Kidney capillary endothelial cell (primary cell): ENCODE results near the gene ZMYND8.
"Not testable (repeated sequence)": the region's sequence is repeated elsewhere in the genome, so short reads cannot be mapped to it uniquely, and the experiment has no call there.

Experiments
- DNase-seq: peaks from one replicate; pipeline ENCODE4 v3.0.0-alpha.2; 2018; ENCODE audit warnings: low spot score

ZMYND8 gene

DNA sequence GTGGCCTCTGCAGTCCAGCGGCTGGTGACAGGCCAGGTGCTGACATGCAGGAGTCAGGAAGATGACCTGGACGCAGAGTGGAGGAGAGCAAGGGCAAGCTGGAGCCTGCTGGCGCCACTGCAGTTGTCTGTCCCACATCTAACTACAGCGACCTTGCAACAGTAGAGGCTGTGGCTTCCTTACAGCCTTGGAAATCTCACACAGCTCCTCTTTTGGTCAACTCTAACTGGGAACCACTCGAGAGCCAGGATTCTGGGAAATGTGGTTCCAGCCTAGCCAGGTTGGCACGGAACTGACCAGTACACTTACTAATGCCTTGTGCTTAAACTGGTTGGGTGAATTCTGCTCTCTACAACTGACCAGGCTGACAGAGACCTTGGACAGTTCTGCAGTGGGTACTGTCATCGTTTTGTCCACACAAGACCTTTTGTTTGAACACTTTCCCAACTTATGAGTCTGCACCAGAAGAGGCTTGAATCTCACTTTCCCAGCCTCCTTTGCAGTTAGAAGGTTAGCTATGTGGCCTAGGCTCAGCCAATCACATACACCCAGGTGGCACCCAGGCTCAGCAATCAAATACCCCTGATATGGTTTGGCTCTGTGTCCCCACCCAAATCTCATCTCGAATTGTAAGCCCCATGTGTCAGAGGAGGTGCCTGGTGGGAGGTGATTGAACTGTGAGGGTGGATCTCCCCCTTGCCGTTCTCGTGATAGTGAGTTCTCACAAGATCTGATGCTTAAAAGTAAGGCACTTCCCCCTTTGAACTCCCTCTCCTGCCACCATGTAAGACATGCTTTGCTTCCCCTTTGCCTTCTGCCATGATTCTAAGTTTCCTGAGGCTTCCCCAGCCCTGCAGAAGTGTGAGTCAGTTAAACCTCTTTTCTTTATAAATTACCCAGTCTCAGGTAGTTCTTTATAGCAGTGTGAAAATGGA, 153.5 kb downstream of the ZMYND8 start:
- DNase-seq, result no peak

DNA sequence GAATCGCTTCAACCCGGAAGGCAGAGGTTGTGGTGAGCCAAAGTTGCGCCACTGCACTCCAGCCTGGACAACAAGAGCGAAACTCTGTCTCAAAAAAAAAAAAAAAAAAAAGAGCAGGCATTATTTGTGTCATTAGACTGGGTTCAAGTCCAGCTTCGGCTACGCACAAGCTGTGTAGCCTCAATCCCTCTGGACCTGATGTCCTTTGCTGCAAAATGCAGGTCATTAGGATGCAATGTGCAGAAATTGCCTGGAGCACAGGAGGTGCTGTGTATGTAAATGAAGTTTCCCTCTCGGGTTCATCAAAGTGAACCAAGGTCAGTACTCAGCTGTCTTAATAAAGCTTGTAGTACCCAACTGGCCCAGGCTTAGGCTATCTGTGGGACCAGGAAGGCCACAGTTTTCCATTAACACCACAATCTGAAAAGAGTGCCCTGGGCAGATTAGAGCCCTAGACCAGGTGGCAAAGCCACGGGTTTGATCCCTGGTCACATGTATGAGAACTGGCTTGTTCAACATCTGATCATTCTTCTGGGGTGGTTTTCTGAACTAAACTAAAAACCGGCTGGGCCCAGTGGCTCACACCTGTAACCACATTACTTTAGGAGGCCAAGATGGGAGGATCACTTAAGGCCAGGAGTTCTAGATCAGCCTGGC, 155.3 kb downstream of the ZMYND8 start:
- DNase-seq, result no peak

DNA sequence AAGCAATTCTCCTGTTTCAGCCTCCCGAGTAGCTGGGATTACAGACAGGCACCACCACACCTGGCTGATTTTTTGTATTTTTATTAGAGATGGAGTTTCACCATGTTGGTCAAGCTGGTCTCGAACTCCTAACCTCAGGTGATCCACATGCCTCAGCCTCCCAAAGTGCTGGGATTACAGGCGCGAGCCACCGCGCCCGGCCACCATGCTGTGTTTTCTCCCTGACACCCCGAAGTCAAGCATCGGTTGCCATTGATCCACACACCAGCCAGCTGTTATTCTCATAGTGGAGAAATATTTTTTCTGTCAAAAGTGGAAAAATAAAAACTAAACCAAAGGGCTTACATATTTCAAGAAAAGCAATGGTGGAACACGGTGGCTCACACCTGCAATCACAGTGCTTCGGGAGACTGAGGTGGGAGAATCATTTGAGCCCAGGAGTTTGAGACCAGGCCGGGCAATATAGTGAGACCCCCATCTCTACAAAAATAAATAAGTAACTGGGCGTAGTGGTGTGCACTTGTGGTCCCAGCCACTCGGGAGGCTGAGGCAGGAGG, 157.4 kb downstream of the ZMYND8 start:
- no peak for DNase-seq

DNA sequence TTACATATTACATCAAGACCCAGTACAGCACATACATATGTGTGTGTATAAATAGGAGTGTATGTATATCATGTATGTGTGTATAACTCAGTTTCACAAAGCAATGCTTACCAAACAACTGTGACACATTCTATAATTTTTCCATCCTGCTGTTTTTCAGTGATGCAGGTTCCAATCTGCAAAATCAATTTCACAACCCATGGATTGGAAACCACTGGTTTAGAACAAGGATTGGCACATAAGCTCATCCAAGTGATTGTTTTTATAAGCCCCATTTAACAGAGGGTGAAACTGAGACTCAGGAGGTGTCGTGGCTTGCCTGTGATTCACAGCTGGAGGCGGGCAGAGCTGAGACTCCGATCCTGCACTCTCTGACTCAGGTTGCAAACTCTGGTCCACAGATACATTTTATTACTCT, 158.2 kb downstream of the ZMYND8 start:
- no peak for DNase-seq

DNA sequence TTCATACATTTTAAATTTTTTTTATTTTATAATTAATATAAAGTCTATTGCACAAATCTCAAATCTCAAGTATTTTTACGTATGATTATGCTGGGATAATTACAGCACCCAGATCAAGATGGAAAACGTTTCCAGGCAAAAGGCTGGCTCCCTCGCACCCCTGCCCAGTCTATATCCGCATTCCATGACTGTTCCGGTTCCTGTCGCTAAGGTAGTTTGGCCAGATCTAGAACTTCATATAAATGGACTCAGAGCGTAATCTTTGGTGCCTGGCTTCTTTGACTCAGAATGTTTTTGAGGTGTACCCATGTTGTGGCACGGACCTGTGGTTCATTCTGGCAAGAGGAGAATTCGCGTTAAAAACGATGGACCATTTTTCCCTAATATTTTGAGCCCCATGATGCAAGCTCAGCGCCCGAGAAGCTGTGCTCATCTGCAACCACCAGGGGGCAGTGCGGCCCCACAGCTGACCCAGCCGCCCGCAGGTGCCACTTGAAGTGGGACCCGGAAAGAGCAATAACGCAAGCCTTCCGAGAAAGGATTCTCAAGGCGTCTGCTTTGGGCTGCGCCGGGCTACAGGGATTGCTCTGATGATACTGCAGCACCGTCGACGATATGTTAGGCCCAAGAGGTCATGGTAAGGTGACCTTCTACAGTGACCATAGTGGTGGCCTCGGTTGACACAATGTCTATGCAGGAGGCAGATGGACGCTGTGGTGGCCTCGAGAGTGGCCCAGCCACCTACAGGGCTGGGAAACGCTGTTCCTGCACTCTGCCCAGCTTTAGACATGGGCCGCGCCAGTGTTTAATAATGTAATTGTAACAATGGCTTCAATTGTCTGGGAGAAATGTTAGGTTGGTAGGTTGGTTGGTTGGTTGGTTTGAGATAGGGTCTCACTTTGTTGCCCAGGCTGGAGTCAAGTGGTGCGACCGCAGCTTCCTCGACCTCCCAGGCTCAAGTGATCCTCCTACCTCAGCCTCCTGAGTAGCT, 160.1 kb downstream of the ZMYND8 start:
- DNase-seq, result peak; percentile 66

DNA sequence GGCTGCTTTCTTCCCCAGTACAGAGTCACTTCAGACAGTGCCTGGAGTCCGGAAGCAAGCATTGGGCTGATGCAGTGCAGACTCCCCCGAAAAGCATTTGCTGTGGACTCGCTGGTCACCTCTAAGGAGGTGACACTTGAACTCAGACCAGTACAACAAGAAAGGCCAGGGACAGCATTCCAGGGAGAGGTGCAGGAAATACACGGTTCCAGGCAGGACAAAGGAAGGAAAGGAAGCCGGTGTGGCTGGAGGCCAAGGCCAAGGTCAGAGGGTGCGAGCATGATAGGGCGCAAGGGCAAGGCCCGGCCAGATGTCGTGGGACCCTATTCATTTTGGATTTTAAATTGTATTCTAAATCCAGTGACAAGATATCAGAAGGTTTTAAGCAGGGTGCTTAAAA, 160.9 kb downstream of the ZMYND8 start:
- DNase-seq, result no peak

DNA sequence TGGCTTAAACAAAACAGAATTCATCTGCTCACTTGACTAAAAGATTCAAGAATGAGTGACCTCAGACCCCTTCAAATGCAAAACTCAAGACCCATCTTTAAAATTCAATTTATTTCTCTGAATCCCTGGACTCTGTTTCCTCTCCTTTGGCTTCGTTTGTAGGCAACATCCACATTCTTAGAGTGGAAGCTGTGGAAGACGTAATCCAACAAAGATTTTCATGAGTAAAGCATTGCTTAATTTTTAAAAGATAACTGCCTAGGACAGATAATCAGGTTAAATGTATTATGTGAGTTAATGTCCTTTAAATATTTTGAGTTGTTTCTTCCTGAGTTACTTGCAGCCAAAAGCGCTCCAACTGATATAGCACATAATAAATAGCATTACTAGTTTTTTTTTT, 164.5 kb downstream of the ZMYND8 start:
- no peak for DNase-seq

DNA sequence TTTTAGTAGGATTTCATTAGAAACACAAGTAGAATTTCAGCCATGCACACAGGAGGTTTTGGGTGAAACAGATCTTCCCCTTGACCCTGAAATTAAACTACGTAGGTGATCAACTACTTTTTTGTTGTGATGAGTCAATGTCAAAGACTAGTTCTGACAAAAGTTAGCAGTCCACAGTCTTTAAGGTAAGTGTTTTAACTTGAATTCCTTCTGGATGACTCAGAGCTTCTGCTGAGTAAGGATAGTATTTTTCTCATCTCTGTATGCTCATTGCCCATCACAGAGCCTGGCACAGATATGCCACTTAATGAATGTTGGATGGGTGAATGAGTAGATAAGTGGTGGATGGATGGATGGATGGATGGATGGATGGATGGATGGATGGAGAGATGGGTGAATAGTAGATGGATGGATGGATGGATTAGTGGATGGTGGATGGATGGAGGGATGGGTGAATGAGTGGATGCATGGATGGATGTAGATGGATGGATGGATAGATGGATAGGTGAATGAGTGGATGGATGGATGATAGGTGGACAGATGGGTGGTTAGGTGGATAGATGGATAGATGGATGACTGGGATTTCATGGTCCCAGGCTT, 165.3 kb downstream of the ZMYND8 start:
- no peak for DNase-seq

DNA sequence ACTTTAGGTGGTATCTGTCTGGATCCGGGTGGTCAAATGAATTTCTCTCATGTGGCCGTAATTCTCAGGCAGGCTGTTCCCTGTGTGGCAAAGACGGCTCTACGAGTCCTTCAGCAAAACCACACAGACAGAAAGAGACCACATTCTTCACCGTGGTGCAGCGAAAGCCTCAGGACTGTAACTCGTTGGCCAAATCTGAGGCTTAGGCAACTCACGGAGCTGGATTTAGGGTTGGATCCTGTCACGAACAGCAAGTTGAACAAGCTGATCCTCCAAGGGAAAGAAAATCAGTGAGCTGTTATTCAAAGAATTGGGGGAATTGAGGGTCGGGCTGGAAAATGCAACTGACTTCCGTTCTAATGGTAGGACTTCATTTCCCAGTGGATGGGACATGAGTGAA, 167.4 kb downstream of the ZMYND8 start:
- DNase-seq, result no peak

DNA sequence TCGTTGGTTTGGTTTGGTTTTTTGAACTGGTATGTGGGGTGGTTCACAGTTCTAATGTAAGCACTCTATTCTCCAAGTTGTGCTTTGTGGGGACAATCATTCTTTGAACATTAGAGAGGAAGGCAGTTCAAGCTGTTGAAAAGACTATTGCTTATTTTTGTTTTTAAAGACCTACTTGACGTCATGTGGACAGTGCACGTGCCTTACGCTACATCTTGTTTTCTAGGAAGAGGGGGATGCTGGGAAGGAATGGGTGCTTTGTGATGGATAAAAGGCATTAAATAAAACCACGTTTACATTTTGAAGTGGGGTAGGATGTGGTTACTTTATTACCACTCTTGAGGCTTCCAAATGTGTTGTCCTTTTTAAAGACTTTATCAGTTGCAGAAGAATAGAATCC, 168.0 kb downstream of the ZMYND8 start:
- no peak for DNase-seq

DNA sequence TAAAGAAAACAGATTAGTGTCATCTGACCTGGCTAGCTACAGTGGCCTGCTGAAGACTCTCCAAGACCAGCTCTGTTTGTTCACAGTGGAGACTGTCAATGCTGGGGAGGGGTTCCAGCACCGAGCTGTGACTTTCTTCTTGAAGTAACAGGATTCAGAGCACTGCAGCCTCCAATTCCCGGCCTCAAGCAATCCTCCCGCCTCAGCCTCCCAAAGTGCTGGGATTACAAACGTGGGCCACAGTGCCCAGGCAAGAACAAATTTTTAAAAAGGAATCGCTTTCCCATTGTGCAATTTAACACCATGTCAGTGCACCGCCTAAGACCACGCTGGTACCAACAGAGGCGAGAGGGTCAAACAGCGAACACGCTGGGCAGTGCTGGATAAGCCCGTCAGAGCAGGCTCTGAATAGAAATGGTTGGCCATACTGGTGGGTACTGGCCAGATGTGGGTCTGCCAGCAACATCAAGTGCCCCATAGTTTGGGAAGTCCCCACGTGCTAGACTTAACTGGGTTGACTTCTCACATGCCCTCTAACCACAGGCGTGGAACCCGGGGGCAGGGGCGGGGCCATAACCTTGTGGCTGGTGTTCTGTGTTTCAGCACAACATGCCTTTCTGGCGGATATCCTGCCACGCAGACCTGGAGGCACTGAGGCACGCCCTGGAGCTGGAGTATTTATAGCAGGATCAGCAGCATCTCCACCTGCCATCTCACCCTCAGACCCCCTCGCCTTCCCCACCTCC, 168.9 kb downstream of the ZMYND8 start:
- no peak for DNase-seq

DNA sequence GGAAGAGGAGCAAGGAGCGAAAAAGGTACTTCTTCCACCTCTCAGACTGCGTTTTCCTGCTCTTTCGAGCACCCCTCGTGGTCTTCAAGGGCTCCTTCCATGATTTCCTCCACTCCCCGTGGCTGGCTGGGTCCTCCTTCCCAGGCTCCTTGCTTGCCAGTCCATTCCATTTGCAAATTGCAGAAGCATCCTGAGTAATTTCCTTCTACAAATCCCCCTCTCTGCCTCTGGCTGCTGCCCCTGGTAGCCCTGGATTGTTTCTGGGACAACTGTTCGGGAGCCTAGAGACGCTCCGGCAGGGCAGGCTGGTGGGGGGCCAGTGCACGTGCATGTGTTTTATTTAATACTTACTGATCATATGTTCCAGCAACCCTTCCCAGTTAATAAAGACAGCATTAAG, 173.1 kb downstream of the ZMYND8 start:
- no peak for DNase-seq

DNA sequence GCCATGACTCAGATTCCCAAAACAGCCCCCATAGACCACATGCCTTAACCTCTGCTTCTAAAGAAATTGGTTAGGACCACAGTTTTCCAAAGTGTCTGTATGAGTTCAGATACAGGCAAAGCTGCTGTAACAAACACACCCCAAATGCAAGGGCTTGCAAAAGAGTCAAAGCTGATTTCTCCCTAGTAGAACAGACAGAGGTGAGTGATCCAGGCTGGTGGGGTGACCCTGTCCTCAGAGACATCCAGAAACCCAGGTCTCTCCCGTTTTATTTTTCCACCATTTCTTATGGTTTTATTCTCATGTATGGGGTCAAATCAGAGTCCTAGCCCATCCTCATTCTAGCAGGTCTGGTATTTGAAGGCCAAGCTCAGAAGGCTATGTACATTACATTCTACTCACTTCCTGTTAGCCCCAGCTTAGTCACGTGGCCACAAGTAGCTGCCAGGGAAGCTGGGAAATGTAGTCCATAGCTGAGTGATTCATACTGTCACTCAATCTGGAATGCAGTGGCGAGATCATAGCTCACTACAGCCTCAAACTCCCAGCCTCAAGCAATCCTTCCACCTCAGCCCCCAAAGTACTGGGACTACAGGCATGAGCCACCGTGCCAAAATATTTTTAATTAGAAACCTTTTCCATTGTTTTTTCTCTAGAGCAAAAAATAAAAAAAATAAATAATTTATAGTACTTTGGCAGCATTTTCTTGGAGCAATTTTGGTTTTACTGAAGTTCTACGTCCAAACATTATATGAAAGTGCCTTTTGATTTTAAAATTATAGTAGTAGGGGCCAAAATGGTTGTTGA, 175.2 kb downstream of the ZMYND8 start:
- peak; percentile 77 for DNase-seq

DNA sequence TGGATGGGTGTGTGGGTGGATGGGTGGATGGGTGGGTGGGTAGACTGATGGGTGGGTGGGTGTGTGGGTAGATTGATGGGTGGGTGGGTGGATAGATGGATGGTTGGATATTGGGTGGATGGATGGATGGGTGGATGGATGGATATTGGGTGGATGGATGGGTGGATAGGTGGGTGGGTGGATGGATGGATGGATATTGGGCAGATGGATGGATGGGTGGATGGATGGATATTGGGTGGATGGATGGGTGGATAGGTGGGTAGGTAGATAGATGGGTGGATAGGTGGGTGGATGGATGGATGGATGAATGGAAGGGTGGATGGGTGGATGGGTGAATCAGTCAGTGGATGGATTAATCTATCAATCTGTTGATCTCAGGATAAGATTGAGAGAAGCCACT, 177.2 kb downstream of the ZMYND8 start:
- no peak for DNase-seq

DNA sequence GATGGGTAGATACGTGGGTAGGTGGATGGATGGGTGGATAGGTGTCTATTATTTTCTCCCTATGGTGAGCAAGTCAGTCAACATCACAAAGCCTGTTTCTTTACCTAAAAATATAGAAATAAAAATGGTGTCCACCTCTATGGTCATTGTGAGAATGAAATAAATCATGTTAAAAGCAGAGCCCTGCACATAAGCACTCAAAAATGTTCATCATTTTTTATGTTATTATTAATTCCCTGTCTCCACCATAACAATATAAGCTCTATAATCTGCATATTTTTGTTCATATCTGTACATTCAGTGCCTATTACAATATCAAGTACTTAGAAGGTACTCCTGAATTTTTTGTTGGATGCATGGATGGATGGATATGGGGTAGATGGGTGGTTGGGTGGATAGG, 177.6 kb downstream of the ZMYND8 start:
- no peak for DNase-seq

DNA sequence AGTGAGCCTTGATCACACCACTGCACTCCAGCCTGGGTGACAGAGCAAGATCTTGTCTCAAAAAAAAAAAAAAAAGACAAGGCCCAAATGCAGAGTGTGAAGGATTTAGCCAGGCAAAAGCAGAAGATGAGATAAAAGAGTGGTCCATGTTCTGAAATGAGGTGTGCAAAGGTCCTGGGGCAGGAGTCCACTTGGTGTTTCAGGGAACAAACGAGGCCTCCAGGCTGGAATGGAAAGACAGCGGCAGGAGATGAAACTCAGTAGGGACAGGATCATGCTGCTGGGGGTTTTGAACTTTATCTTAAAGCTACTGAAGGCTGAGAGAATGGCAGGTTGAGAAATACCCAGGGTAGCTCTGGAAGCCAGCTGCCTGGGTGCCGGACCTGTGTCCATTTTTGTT, 178.2 kb downstream of the ZMYND8 start:
- DNase-seq, result no peak

DNA sequence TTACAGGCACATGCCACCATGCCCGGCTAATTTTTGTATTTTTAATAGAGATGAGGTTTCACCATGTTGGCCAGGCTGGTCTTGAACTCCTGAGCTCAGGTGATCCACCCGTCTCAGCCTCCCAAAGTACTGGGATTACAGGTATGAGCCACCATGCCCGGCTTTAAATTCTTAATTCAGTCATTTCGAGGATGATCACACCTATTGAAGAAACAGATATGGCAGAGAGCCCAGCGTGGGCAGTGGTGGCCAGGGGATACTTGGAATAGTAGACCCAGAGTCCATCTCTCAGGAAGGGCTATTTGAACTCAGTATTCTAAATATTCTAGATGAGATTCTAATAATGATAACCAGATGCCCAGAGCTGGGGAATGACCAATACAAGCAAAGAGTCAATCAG, 180.3 kb downstream of the ZMYND8 start:
- not testable (repeated sequence) for DNase-seq

DNA sequence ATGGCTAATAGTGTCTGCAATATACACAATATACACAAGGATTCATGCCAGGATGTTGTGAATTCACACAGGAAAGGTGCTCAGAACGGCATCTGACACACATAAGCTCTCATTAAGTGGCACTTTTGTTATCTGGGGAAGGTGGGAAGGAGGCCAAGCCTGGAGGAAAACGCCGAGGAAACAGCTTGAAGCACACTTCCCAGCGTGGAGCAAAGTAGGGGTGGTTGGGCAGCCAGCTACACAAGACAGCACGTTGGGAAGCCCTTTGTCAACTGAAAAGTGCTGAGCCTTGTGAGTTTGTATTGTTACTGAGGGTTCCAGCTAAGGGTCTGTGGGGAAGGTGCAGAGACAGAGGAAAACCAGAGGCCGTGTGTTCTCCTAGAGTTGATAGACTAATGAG, 181.0 kb downstream of the ZMYND8 start:
- no peak for DNase-seq

DNA sequence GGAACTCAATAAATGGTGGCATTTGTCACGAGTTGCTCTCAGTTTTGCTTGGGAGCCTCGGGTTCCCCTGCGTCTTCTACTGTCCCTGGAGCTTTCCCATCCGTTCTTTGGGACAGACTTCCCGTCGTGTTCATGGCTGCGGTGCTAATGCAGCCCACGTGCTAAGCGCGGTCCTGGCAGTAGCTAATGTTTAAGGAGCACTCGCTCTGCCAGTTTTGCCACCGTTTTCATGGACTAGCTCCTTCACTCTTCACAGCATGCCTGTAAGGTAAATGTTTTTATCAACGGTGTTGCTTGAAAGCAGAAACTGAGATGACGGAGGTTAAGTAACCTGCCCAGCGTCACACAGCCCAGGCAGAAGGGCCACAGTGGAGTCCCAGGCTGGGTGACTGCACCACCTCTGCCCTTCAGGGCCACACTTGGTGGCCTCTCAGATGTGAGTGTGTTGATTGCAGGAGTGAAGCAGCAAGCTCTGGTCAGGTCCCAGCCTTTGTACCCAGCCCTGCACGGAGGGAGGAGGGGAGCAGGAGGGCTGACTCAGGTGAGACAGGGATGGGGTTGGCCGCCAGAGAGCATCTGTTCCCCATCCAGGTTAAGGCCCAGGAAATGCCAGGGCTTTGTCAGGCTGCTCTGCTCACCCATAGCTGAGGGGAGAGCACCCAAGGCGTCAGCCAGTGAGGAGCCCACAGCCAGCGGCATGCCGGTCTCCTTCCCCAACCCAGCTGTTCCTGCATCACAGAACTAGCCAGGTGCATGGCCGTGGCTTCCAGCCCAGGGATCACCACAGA, 181.8 kb downstream of the ZMYND8 start:
- no peak for DNase-seq
